HCT116 (cell line): ENCODE results near the gene FAM83F. TPM values are rescaled to one million over a fixed set of nuclear protein-coding genes. Genes with fewer than 3 reads are reported as not detected.

Experiments used
- ATAC-seq: fragments of 200-7000 bp; cut with Tn5 transposase; 2 replicates; pipeline ENCODE4 v1.9.1; 2020; ENCODE audit warnings: mild to moderate bottlenecking, moderate library complexity
- BruUV-seq: library from RNA; stranded (reverse); fragments of 400-500 nt; replicated peaks from 2 replicates; lab custom pipeline; 2021; lab: Mats Ljungman, UMichigan
- CTCF ChIA-PET: fragments of 300-600 bp; sonication (Branson Sonifier 250); formaldehyde crosslinking; loops from one replicate; lab custom pipeline; 2021; ENCODE audit warnings: antibody characterized with exemption; lab: Charles Lee
- POLR2A ChIA-PET: fragments of 300-600, 350-600 bp; sonication (Branson Sonifier 250); formaldehyde crosslinking; loops from one replicate; lab custom pipeline; 2021; ENCODE audit warnings: antibody characterized with exemption; lab: Charles Lee
- RAD21 ChIA-PET, 2 experiments: fragments of 300-600 bp; sonication (Branson Sonifier 250); formaldehyde crosslinking; loops; one replicate each; lab custom pipeline; 2023; ENCODE audit warnings: low total read pairs in 2 of 2; ENCODE audit not compliant: uncharacterized antibody in 2 of 2, unreplicated experiment in 2 of 2, low non-redundant PET in 1 of 2; lab: Charles Lee
- DNase-seq: peaks from one replicate; pipeline ENCODE4 v3.0.0-alpha.2; 2010; ENCODE audit warnings: low read depth, low spot score
- H2AFZ ChIP-seq: fragments of 200-600 bp; shearing (Covaris generic), sonication (generic); 2 replicates; pipeline ENCODE4 v1.6.1; 2017; ENCODE audit warnings: low read depth, mixed run types, mixed read lengths, antibody characterized with exemption, low read length; ENCODE audit not compliant: poor library complexity, severe bottlenecking
- H3K27ac ChIP-seq: 2 replicates; pipeline ENCODE4 v1.5.1; 2012; ENCODE audit warnings: low read depth, low read length
- H3K27me3 ChIP-seq: fragments of 200-600 bp; sonication (generic); 2 replicates; pipeline ENCODE4 v1.6.1; 2016; ENCODE audit warnings: mixed run types, low read length, mixed read lengths; ENCODE audit not compliant: insufficient read depth
- H3K36me3 ChIP-seq, 2 experiments: fragments of 200-500 bp in 1 of 2; fragments of 200-600 bp in 1 of 2; sonication (Bioruptor generic) in 1 of 2; sonication (generic) in 1 of 2; 2 replicates each; pipeline versions ENCODE4 v1.5.1 to v1.6.1; 2014 to 2016; ENCODE audit warnings: low read length in 2 of 2, inconsistent platforms in 1 of 2, mixed read lengths in 1 of 2, mixed run types in 1 of 2; ENCODE audit not compliant: insufficient read depth in 2 of 2, control insufficient read depth in 1 of 2
- H3K4me1 ChIP-seq, 2 experiments: fragments of 200-600 bp in 1 of 2; sonication (generic) in 1 of 2; 2 replicates each; pipeline versions ENCODE4 v1.5.1 to v1.6.1; 2012 to 2017; ENCODE audit warnings: low read length in 2 of 2, inconsistent platforms in 1 of 2, mild to moderate bottlenecking in 1 of 2, mixed read lengths in 1 of 2, mixed run types in 1 of 2, moderate library complexity in 1 of 2; ENCODE audit not compliant: insufficient read depth in 2 of 2, control insufficient read depth in 1 of 2
- H3K4me2 ChIP-seq: fragments of 200-600 bp; sonication (generic); 2 replicates; pipeline ENCODE4 v1.6.1; 2017; ENCODE audit warnings: mixed run types, low read length, mixed read lengths
- H3K4me3 ChIP-seq, 2 experiments: fragments of 200-600 bp in 1 of 2; sonication (generic) in 1 of 2; replicated peaks in 1 of 2; 2 replicates each; pipeline ENCODE4 v1.5.1; 2011 to 2016; ENCODE audit warnings: low read length in 2 of 2, control low read depth in 1 of 2, low read depth in 1 of 2, mild to moderate bottlenecking in 1 of 2, mixed read lengths in 1 of 2, mixed run types in 1 of 2
- H3K79me2 ChIP-seq: fragments of 200-600 bp; sonication (generic); 2 replicates; pipeline ENCODE4 v1.6.1; 2017; ENCODE audit warnings: mild to moderate bottlenecking, mixed run types, low read length, moderate library complexity, mixed read lengths; ENCODE audit not compliant: insufficient read depth
- H3K9ac ChIP-seq: fragments of 200-600 bp; sonication (generic); 2 replicates; pipeline ENCODE4 v1.6.1; 2016; ENCODE audit warnings: low read length, mixed read lengths
- H3K9me2 ChIP-seq: fragments of 200-600 bp; sonication (generic), shearing (Covaris generic); 2 replicates; pipeline ENCODE4 v1.6.1; 2017; ENCODE audit warnings: mixed run types, mild to moderate bottlenecking, moderate library complexity; ENCODE audit not compliant: insufficient read depth
- H3K9me3 ChIP-seq, 2 experiments: fragments of 200-500 bp in 1 of 2; fragments of 200-600 bp in 1 of 2; sonication (Bioruptor generic) in 1 of 2; sonication (generic) in 1 of 2; 2 replicates each; pipeline ENCODE4 v1.6.1; 2014 to 2017; ENCODE audit warnings: low read length in 2 of 2, mixed read lengths in 2 of 2, inconsistent platforms in 1 of 2, low read depth in 1 of 2, mild to moderate bottlenecking in 1 of 2, mixed run types in 1 of 2, moderate library complexity in 1 of 2; ENCODE audit not compliant: control insufficient read depth in 1 of 2, insufficient read depth in 1 of 2
- H4K20me1 ChIP-seq: fragments of 200-600 bp; sonication (generic), shearing (Covaris generic); 2 replicates; pipeline ENCODE4 v1.6.1; 2017; ENCODE audit warnings: mixed run types, mild to moderate bottlenecking, moderate library complexity; ENCODE audit not compliant: insufficient read depth
- CEBPB ChIP-seq: IDR thresholded peaks from 2 replicates; pipeline ENCODE4 v1.6.1; 2012; ENCODE audit warnings: low read depth
- EGR1 ChIP-seq: IDR thresholded peaks from 2 replicates; pipeline ENCODE4 v1.6.1; 2012; ENCODE audit warnings: low read depth
- ELF1 ChIP-seq: IDR thresholded peaks from 2 replicates; pipeline ENCODE4 v1.6.1; 2012; ENCODE audit warnings: low read depth, borderline replicate concordance
- EZH2phosphoT487 ChIP-seq: fragments of 200-600 bp; IDR thresholded peaks from 2 replicates; pipeline ENCODE4 v1.6.1; 2018; ENCODE audit warnings: antibody characterized with exemption, borderline replicate concordance
- POLR2A ChIP-seq: IDR thresholded peaks from 2 replicates; pipeline ENCODE4 v1.7.0; 2011; ENCODE audit warnings: borderline replicate concordance; ENCODE audit not compliant: insufficient read depth, insufficient read length; ENCODE audit errors: extremely low read depth
- POLR2AphosphoS5 ChIP-seq: IDR thresholded peaks from 2 replicates; pipeline ENCODE4 v1.6.1; 2011; ENCODE audit warnings: mild to moderate bottlenecking, low read depth, low read length, moderate library complexity
- RAD21 ChIP-seq: IDR thresholded peaks from 2 replicates; pipeline ENCODE4 v1.6.1; 2012; ENCODE audit warnings: low read depth, mild to moderate bottlenecking
- SIN3A ChIP-seq: IDR thresholded peaks from 2 replicates; pipeline ENCODE4 v1.6.1; 2012; ENCODE audit warnings: low read depth
- SP1 ChIP-seq: IDR thresholded peaks from 2 replicates; pipeline ENCODE4 v1.6.1; 2012; ENCODE audit warnings: low read depth
- TCF7L2 ChIP-seq: IDR thresholded peaks from 2 replicates; pipeline ENCODE4 v1.7.0; 2011; ENCODE audit warnings: borderline replicate concordance, inconsistent platforms; ENCODE audit not compliant: insufficient read depth, insufficient read length; ENCODE audit errors: extremely low read depth
- YY1 ChIP-seq: IDR thresholded peaks from 2 replicates; pipeline ENCODE4 v1.6.1; 2011; ENCODE audit warnings: low read length, low read depth, moderate library complexity, mild to moderate bottlenecking; ENCODE audit not compliant: insufficient replicate concordance; ENCODE audit errors: extremely low read depth
- ZBTB33 ChIP-seq: IDR thresholded peaks from 2 replicates; pipeline ENCODE4 v1.6.1; 2011; ENCODE audit warnings: mild to moderate bottlenecking, low read length, moderate library complexity; ENCODE audit not compliant: insufficient replicate concordance; ENCODE audit errors: extremely low read depth
- ZFX ChIP-seq: fragments of 450-650 bp; IDR thresholded peaks from 2 replicates; pipeline ENCODE4 v1.6.1; 2017
- intact Hi-C: fragments of 100-400 bp; cut with micrococcal nuclease; formaldehyde crosslinking; loops from 2 replicates; pipeline ENCODE4 v1.10.0; 2022
- total RNA-seq: library from RNA; stranded (reverse); gene quantifications from one replicate; pipeline ENCODE4 v1.2.1, GENCODE V29; 2021; ENCODE audit not compliant: unreplicated experiment
- TF ChIP-seq, protein P1 (sequence below): IDR thresholded peaks from 2 replicates; pipeline ENCODE4 v1.6.1; 2012
- TF ChIP-seq, protein P2 (sequence below), 3 experiments: fragments of 200-600 bp in 1 of 3; sonication (generic) in 1 of 3; IDR thresholded peaks in 2 of 3; conservative IDR thresholded peaks in 1 of 3; 2 replicates each; pipeline ENCODE4 v1.5.1; 2012 to 2017; ENCODE audit warnings: low read depth in 2 of 3, low read length in 2 of 3, antibody characterized with exemption in 1 of 3, borderline replicate concordance in 1 of 3, control low read depth in 1 of 3, mild to moderate bottlenecking in 1 of 3, mixed read lengths in 1 of 3, mixed run types in 1 of 3, moderate library complexity in 1 of 3; ENCODE audit not compliant: insufficient read depth in 1 of 3
- TF ChIP-seq, protein P3 (sequence below): IDR thresholded peaks from 2 replicates; pipeline ENCODE4 v1.6.1; 2012; ENCODE audit warnings: low read depth

FAM83F gene
- total RNA-seq, 1 experiment from 2014 or later = 24.5 TPM

GRCh38 chr22:40009951-40010671, 15.4 kb downstream of the FAM83F start:
- RAD21 ChIA-PET = no interaction called here
- CTCF ChIA-PET = interaction anchor here (1.2 kb wide), 1 partner anchor 27 kb away, joined by 3 read pairs; no protein-coding TSS in a partner anchor
- intact Hi-C loops = no loop called here
- DNase-seq (no peak), ATAC-seq (no peak)
- Histone ChIP-seq H3K9me3 (no peaks in the 10 kb centered on the region), H3K4me2 (no peak overlapping the region), H3K4me3 (no peak overlapping the region), H3K79me2 (peaks cover 38% of the 10 kb centered on the region), H3K9ac (no peak overlapping the region), H3K27me3 (no peaks in the 10 kb centered on the region), H3K27ac (no peak overlapping the region), H3K36me3 (no peaks in the 10 kb centered on the region)
- POLR2A ChIA-PET = no interaction called here
- no TSS peak for BruUV-seq
- TF ChIP-seq RAD21 (no peak), ZBTB33 (no peak), SP1 (no peak), YY1 (no peak), CEBPB (no peak), SIN3A (no peak), EGR1 (no peak), POLR2AphosphoS5 (no peak), ELF1 (no peak), ZFX (no peak), POLR2A (no peak), EZH2phosphoT487 (no peak), TCF7L2 (no peak)
- TF ChIP-seq, protein P1, sequence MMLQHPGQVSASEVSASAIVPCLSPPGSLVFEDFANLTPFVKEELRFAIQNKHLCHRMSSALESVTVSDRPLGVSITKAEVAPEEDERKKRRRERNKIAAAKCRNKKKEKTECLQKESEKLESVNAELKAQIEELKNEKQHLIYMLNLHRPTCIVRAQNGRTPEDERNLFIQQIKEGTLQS = no peak
- TF ChIP-seq, protein P2, sequence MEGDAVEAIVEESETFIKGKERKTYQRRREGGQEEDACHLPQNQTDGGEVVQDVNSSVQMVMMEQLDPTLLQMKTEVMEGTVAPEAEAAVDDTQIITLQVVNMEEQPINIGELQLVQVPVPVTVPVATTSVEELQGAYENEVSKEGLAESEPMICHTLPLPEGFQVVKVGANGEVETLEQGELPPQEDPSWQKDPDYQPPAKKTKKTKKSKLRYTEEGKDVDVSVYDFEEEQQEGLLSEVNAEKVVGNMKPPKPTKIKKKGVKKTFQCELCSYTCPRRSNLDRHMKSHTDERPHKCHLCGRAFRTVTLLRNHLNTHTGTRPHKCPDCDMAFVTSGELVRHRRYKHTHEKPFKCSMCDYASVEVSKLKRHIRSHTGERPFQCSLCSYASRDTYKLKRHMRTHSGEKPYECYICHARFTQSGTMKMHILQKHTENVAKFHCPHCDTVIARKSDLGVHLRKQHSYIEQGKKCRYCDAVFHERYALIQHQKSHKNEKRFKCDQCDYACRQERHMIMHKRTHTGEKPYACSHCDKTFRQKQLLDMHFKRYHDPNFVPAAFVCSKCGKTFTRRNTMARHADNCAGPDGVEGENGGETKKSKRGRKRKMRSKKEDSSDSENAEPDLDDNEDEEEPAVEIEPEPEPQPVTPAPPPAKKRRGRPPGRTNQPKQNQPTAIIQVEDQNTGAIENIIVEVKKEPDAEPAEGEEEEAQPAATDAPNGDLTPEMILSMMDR (IDR thresholded peaks at IDR 0.05 in 2 of 3, conservative IDR thresholded peaks at IDR 0.05 in 1 of 3; ENCODE audit: borderline replicate concordance in 1 of 3, insufficient read depth in 1 of 3, low read depth in 2 of 3, low read length in 2 of 3) = no peak
- TF ChIP-seq, protein P3, sequence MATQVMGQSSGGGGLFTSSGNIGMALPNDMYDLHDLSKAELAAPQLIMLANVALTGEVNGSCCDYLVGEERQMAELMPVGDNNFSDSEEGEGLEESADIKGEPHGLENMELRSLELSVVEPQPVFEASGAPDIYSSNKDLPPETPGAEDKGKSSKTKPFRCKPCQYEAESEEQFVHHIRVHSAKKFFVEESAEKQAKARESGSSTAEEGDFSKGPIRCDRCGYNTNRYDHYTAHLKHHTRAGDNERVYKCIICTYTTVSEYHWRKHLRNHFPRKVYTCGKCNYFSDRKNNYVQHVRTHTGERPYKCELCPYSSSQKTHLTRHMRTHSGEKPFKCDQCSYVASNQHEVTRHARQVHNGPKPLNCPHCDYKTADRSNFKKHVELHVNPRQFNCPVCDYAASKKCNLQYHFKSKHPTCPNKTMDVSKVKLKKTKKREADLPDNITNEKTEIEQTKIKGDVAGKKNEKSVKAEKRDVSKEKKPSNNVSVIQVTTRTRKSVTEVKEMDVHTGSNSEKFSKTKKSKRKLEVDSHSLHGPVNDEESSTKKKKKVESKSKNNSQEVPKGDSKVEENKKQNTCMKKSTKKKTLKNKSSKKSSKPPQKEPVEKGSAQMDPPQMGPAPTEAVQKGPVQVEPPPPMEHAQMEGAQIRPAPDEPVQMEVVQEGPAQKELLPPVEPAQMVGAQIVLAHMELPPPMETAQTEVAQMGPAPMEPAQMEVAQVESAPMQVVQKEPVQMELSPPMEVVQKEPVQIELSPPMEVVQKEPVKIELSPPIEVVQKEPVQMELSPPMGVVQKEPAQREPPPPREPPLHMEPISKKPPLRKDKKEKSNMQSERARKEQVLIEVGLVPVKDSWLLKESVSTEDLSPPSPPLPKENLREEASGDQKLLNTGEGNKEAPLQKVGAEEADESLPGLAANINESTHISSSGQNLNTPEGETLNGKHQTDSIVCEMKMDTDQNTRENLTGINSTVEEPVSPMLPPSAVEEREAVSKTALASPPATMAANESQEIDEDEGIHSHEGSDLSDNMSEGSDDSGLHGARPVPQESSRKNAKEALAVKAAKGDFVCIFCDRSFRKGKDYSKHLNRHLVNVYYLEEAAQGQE = no peak
- TF ChIP-seq, all 23 proteins: peak for 0
- no peak overlapping the region for H2AFZ ChIP-seq
- H3K4me1 ChIP-seq = no peaks in the 10 kb centered on the region; a peak in 1 of 4 replicates
- no peaks in the 10 kb centered on the region for H4K20me1 ChIP-seq
- no peaks in the 10 kb centered on the region for H3K9me2 ChIP-seq
